Keratinocyte (primary cell): ENCODE data around the gene C6orf163.

Experiments
- EZH2 ChIP-seq: IDR thresholded peaks from one replicate; pipeline ENCODE4 v1.6.1; 2012; ENCODE audit warnings: inconsistent platforms, mild to moderate bottlenecking, low read length, moderate library complexity
- TF ChIP-seq, protein P1 (sequence below), 3 experiments: IDR thresholded peaks in 1 of 3; conservative IDR thresholded peaks in 1 of 3; optimal IDR thresholded peaks in 1 of 3; 2 replicates in 2 of 3; 3 replicates in 1 of 3; pipeline versions ENCODE3 to v1.5.1; 2011; ENCODE audit warnings: low read length in 3 of 3, mild to moderate bottlenecking in 3 of 3, moderate library complexity in 2 of 3, control low read depth in 1 of 3, inconsistent platforms in 1 of 3; ENCODE audit not compliant: insufficient read depth in 2 of 3; ENCODE audit errors: extremely low read depth in 1 of 3

DNA sequence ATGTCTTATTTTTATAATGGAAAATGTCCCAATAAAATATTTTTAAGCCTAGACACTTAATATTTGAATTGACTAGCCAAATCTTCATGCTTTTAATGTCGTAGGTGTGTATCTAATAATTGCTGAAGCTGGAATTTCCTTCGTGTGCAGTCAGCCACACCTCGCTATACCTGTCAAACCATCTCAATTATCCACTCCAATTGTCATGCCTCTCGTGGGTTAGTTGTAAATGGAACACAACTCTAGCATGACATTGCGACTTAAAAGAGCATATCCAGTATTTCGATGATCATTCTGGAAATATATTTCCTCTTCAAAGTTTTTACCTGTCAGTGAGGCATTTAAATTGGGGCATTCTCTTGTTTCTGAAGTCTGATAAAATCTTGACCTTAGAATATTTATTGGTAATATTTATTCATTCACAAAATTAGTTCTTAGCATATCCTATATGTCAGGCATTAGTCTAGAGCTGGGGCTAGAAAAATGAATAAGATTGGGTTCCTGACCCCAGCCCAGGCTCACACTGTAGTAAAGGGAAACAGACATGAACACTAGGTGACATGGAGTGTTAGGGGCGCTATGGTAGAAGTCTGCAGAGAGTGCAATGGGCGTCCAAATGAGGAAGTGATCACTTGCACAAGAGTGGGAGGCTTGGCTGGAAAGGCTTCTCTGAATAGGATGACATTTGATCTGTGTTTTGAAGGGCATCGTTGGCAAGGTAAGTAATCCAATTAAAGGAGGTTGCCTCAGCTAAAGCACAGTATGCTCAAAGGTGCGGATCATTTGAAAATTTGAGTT, 52.2 kb downstream of the C6orf163 start:
- TF ChIP-seq, protein P1, sequence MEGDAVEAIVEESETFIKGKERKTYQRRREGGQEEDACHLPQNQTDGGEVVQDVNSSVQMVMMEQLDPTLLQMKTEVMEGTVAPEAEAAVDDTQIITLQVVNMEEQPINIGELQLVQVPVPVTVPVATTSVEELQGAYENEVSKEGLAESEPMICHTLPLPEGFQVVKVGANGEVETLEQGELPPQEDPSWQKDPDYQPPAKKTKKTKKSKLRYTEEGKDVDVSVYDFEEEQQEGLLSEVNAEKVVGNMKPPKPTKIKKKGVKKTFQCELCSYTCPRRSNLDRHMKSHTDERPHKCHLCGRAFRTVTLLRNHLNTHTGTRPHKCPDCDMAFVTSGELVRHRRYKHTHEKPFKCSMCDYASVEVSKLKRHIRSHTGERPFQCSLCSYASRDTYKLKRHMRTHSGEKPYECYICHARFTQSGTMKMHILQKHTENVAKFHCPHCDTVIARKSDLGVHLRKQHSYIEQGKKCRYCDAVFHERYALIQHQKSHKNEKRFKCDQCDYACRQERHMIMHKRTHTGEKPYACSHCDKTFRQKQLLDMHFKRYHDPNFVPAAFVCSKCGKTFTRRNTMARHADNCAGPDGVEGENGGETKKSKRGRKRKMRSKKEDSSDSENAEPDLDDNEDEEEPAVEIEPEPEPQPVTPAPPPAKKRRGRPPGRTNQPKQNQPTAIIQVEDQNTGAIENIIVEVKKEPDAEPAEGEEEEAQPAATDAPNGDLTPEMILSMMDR (optimal IDR thresholded peaks at IDR 0.05 in 1 of 3, IDR thresholded peaks at IDR 0.05 in 1 of 3, conservative IDR thresholded peaks at IDR 0.05 in 1 of 3; ENCODE audit: extremely low read depth in 1 of 3, insufficient read depth in 2 of 3, low read length in 3 of 3), result no peak
- no peak for TF ChIP-seq EZH2
